Stimulated activated CD8-positive, alpha-beta memory T cell treated with anti-CD3 and anti-CD28 coated beads, Interleukin-7, amount 100 ng/mL, for 24 hours (primary cell): ENCODE measurements around the gene IL17A.

Experiments
- DNase-seq: peaks from one replicate; pipeline ENCODE4 v3.0.0-alpha.2; 2020; ENCODE audit warnings: low read depth

The IL17A gene

DNA sequence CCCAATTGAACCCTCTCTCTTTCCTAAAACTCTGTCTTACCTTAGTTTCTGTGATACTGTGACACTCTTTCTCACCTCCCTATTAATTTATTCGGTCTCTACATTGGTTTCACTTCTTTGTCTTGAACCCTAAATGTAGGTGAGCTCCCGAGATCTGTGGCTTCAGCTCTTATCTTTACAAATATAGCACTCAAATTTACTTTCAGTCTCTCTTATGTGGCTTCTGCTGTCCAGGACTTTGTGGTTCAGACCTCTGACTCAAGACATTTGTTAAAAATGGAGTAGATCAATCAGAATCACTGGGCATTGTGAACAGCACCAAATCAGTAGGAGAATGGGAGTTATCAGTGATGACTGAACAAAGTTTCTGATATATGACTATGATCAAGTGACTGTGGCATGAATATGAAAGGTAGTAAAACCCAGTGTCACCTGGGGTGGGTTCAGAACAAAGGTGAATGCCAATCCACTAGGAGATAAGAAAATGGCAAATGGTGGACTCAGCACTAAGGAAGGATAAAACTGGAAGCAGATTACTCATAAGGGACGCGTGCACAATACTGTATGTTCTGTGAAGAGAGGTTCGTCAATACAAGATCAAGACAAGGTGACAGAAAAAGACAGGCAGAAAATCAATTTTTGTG, 30.9 kb downstream of the IL17A start:
- DNase-seq = no peak

DNA sequence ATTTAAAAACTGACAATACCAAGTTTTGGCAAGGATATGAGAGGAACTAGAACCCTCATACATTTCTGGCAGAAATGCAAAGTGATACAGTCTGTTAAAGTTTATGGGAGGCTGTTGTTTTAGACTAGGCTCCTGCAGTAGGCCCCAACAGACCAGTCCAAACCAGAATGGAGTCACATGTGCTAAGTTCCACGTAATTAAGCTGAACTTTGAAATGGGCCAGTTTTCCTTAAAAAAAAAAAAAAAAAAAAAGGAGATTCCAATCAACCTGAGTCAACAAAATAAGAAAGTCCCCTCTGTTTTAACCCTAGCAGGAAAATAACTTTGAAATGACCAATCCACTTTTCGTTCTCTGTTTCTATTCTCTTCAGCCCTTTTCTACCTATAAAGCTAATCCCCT, 31.6 kb downstream of the IL17A start:
- no peak for DNase-seq

DNA sequence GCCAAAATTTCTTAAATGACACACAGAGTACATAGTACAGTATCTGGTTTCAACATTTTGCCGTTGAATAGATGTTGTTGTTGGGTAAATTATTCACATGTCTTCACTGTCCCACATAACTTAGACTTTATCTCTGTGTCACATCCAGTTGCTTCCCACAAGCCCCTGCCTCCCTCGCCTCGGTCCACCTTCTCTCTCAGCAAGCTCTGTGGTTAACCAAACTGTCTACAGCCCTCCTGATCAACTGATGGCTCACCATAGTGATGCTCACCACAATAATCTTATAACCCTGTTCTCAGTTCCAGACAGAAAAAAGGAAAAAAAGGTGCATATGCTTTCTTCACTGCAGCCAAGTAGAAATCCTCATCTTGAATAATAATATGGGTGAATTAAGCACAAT, 35.1 kb downstream of the IL17A start:
- peak; percentile 17 for DNase-seq

DNA sequence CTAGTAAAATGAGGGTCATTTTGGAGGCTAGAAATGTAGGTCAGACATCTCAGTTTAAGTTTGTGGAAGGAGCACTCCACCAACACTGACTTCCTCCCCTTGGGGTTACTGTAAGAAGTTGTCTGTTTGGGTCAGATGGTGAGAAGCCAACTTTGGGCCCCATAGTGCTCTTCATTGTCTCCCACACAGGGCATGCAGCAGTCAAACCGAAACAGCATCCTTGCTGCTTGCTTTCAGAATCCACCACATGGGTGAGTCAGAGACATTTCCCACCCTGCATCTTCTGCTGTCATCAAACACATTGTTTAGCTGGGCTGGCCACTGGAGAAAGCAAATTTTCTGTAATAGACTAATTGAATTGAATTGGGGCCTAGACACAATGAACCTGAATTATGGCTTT, 41.3 kb downstream of the IL17A start:
- DNase-seq = peak; percentile 13

DNA sequence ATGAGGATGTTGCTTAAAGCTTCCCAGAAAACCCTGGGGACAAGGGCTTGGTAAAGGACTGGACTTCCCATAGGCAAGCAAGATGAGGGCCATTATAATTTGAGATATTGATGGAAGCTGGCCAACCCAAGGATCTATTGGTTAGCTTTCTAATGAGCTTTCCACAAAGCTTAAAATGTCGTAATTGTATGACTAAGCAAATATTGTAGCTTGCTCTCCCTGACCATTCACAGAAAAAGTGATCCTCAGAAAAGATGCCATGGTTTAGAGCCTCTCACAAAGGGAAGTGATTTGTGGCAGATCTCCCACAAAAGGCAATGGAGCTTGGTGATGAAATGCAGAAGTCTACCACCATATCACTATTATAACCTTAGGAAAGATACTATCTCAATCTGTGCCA, 44.5 kb downstream of the IL17A start:
- no peak for DNase-seq

DNA sequence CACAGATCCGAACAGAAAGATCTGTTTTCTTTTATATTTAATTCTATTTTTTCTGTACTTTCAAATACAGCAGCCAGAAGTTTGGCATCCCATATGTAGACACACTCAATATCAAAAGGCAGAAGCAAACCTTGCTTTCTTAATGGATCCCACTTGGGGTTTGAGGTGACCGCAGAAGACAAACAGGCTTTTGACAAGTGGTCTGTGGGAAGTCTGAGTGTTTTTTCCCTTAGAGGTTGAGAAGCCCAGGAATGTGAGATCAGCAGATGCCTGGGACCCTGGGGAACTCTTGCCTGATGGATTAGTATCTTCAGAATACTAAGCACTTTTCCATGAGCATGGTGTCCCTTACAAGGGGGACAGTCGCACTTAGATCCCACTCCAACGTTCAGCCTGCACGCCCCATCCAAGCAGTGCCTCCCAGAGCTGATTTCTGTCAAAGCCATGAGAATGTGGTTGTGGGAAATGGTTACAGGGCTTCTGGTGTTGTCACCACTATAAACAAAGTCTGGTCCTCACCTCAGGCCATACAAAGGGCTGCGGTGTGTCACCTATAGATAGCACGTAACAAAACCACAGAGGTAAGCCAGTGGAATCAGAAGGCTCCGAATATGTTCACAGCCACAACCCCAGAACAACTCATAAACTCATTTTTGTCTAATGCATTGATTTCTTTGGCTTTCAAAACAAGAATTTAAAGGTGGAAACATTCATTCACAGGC, 45.4 kb downstream of the IL17A start:
- DNase-seq = no peak

DNA sequence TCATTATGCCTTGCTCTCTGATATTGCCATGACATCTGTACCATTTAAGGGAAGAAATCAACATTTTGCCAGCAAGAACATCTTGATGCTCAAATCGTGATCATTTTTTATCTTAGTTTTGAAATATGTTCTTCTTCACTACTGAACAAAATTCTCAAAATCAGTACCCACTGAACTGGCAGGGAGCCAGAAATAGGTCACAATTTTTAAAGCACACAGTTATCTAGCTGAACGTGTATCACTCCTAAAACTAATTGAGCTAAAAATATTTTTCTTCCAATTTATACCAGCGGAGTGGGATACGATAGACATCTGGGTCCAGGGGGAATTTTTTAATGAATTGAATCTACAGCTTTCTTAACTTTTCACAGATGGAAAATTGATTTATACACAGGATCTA, 46.8 kb downstream of the IL17A start:
- DNase-seq = no peak

DNA sequence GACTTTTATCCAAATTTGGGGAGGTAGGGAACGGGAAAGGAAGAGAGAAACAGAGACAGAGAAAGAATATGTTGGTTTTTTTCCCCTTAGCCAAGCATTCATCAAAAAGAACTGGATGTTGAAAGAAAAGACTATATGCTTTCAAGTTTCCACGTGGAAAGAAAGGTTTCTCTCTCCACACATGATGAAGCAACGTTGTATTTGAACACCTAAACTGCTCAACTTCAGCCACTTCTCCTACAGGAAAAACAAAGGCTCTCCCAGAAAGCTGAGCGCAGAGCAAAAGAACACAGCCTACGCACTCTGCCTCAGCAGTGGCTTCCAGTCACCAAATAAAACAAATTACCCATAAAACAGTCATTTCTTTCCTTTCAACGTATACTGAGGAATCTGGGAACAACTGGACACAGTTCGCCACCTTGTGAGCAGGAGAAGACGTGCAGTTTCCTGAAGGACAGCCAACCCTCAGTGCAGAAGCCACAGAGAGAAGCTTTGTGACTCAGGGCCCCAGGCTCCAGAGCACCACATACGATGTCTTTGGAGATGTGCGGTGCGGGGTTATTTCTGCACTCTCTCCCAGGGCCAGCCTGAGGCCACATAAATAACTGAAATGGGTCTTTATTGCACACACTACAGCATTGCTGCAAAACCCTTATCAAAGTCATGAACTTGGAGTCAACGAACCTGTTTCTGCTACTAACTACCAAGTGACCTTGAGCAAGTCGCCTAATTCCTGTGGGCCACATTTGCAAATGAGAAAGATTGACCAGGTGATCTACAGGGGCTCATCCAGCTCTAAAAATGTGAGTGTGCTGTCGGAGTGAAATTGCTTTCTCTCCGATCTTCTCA, 48.0 kb downstream of the IL17A start:
- DNase-seq = no peak
